Gastroesophageal sphincter (tissue), 4 donors: Measurements from ENCODE around the gene MYO3B. TPM values are rescaled to one million over a fixed set of nuclear protein-coding genes. Genes with fewer than 3 reads are reported as not detected.

ENCODE experiments used
- ATAC-seq: fragments of 150-250 bp; one replicate; pipeline ENCODE4 v1.9.1; 2016; ENCODE audit warnings: mild to moderate bottlenecking, moderate library complexity
- H3K27ac ChIP-seq, 4 donors: fragments of 200-600 bp; sonication (generic) in 3 of 4; 1 replicate in 3 of 4; 2 replicates in 1 of 4; pipeline ENCODE4 v1.5.1; 2016 to 2019
- H3K27me3 ChIP-seq: fragments of 200-600 bp; sonication (generic); one replicate; pipeline ENCODE4 v1.5.1; 2019
- H3K36me3 ChIP-seq, 2 donors: fragments of 200-600 bp; sonication (generic); one replicate each; pipeline ENCODE4 v1.5.1; 2019; ENCODE audit warnings: control low read depth in 1 of 2
- H3K4me1 ChIP-seq, 3 donors: fragments of 200-600 bp; sonication (generic); 1 replicate in 2 of 3; 2 replicates in 1 of 3; pipeline ENCODE4 v1.5.1; 2016 to 2019; ENCODE audit warnings: control low read depth in 2 of 3
- H3K4me3 ChIP-seq, 2 donors: fragments of 200-600 bp; sonication (generic); one replicate each; pipeline ENCODE4 v1.5.1; 2019; ENCODE audit warnings: mild to moderate bottlenecking in 1 of 2, moderate library complexity in 1 of 2
- H3K9me3 ChIP-seq, 3 donors: fragments of 200-600 bp; sonication (generic); one replicate each; pipeline ENCODE4 v1.5.1; 2017 to 2019; ENCODE audit warnings: control low read depth in 2 of 3
- CTCF ChIP-seq, 4 experiments: fragments of 200-600 bp in 2 of 4; fragments of 450-650 bp in 2 of 4; sonication (generic) in 1 of 4; IDR thresholded peaks; one replicate each; pipeline ENCODE4 v1.5.1; 2017 to 2019; ENCODE audit warnings: antibody characterized with exemption in 4 of 4, mild to moderate bottlenecking in 2 of 4, moderate library complexity in 2 of 4
- EP300 ChIP-seq: sonication (generic); formaldehyde crosslinking; IDR thresholded peaks from one replicate; pipeline ENCODE4 v1.6.1; 2017; ENCODE audit warnings: antibody characterized with exemption, mild to moderate bottlenecking
- POLR2A ChIP-seq, 2 donors: fragments of 450-650 bp; IDR thresholded peaks; one replicate each; pipeline ENCODE4 v1.6.1; 2017; ENCODE audit warnings: antibody characterized with exemption in 2 of 2, mild to moderate bottlenecking in 2 of 2, moderate library complexity in 1 of 2
- POLR2AphosphoS5 ChIP-seq: sonication (generic); formaldehyde crosslinking; IDR thresholded peaks from one replicate; pipeline ENCODE4 v1.6.1; 2017; ENCODE audit warnings: antibody characterized with exemption
- WGBS, 2 donors: methylation state at CpG; one replicate each; pipeline ENCODE4 v1.1.5; 2018; ENCODE audit warnings: low coverage in 1 of 2; 5-methylcytosine and 5-hydroxymethylcytosine counted together
- total RNA-seq, 4 donors: library from RNA; depleted of rRNA; stranded (reverse); fragments of >200 nt; gene quantifications; one replicate each; pipeline ENCODE4 v1.1.0, GENCODE V29; 2016

The MYO3B gene
- not detected for total RNA-seq

- WGBS, 2 donors: 50 to 73% methylated on average over 2 to 3 of the region's 3 CpGs
- TF ChIP-seq POLR2A (IDR thresholded peaks at IDR 0.05) (no peak), POLR2AphosphoS5 (no peak), CTCF (IDR thresholded peaks at IDR 0.05) (no peak), EP300 (no peak)
- no peak within 1 kb of the TSS for H3K4me3 ChIP-seq
- ATAC-seq: peak; percentile 57
- no peaks in the 10 kb centered on the region for H3K4me1 ChIP-seq
- no peak within 1 kb of the TSS for H3K27ac ChIP-seq
- no peaks in the 10 kb centered on the region for H3K9me3 ChIP-seq
- H3K36me3 ChIP-seq: no peaks in the 10 kb centered on the region
- H3K27me3 ChIP-seq: no peaks in the 10 kb centered on the region
Measured at GRCh38 chr2:170177950-170178781, at the start of gene MYO3B. MYO3B (plus strand) TSS chr2:170178147; CDS start chr2:170178288, 141 bp downstream.

GRCh38 chr2:170139276-170139967, 38.5 kb upstream of the MYO3B start:
- Histone ChIP-seq H3K4me1 (peaks cover 0 to under 1% (median 0%) of the 10 kb centered on the region in 3 donors), H3K36me3 (no peaks in the 10 kb centered on the region), H3K4me3 (no peak overlapping the region), H3K27ac (no peak overlapping the region), H3K27me3 (no peaks in the 10 kb centered on the region), H3K9me3 (peaks cover 0 to 10% (median 0%) of the 10 kb centered on the region in 3 donors)
- TF ChIP-seq POLR2A (IDR thresholded peaks at IDR 0.05) (no peak), POLR2AphosphoS5 (no peak), EP300 (no peak), CTCF (IDR thresholded peaks at IDR 0.05) (no peak)
- no peak for ATAC-seq
- WGBS, 2 donors: 79 to 82% methylated on average over 6 to 8 of the region's 9 CpGs

- Histone ChIP-seq H3K9me3 (no peaks in the 10 kb centered on the region), H3K4me1 (peaks cover 0 to 7% (median 0%) of the 10 kb centered on the region in 3 donors), H3K27me3 (no peaks in the 10 kb centered on the region), H3K36me3 (no peaks in the 10 kb centered on the region), H3K4me3 (no peak overlapping the region), H3K27ac (no peak overlapping the region)
- 66 to 90% methylated on average over 2 to 4 of the region's 5 CpGs for WGBS, 2 donors
- TF ChIP-seq CTCF (IDR thresholded peaks at IDR 0.05) (no peak), POLR2A (IDR thresholded peaks at IDR 0.05) (no peak), EP300 (no peak), POLR2AphosphoS5 (no peak)
- ATAC-seq: no peak
Measured at GRCh38 chr2:170140561-170140960, 37.4 kb upstream of the MYO3B start.

- no peak overlapping the region for H3K4me3 ChIP-seq
- H3K27me3 ChIP-seq: no peaks in the 10 kb centered on the region
- WGBS, 2 donors: 81 to 94% methylated on average over 4 to 7 of the region's 12 CpGs
- no peaks in the 10 kb centered on the region for H3K36me3 ChIP-seq
- no peak overlapping the region for H3K27ac ChIP-seq
- H3K9me3 ChIP-seq: no peaks in the 10 kb centered on the region
- peaks cover 0 to 7% (median 0%) of the 10 kb centered on the region in 3 donors for H3K4me1 ChIP-seq
- no peak for ATAC-seq
- no peak for TF ChIP-seq CTCF (IDR thresholded peaks at IDR 0.05)
- TF ChIP-seq POLR2AphosphoS5: no peak
- TF ChIP-seq POLR2A (IDR thresholded peaks at IDR 0.05): no peak
- no peak for TF ChIP-seq EP300
Measured at GRCh38 chr2:170141865-170142264, 36.1 kb upstream of the MYO3B start.
